GM19395 (cell line): ENCODE measurements around the gene GLDN.

Experiments used
- ATAC-seq: cut with Tn5 transposase; IDR thresholded peaks from one replicate; pipeline ENCODE4 v1.9.1; 2021; ENCODE audit warnings: mild to moderate bottlenecking, moderate library complexity; ENCODE audit not compliant: unreplicated experiment

GLDN gene

GRCh38 chr15:51341366-51342226, at the start of gene GLDN:
TSS of gene GLDN (plus strand) at chr15:51341655. CDS start at chr15:51341685, 30 bp downstream.
- ATAC-seq: no peak

- ATAC-seq: no peak
These were observed 42.8 kb upstream of the GLDN start for GRCh38 chr15:51298620-51299019.

- ATAC-seq: no peak
These were observed 42.1 kb upstream of the GLDN start for GRCh38 chr15:51299187-51300015.

- no peak for ATAC-seq
These were observed 39.0 kb upstream of the GLDN start for GRCh38 chr15:51302480-51302879.

- no peak for ATAC-seq
These were observed 37.9 kb upstream of the GLDN start for GRCh38 chr15:51303462-51303980.

GRCh38 chr15:51307325-51307724, 34.1 kb upstream of the GLDN start:
- ATAC-seq: no peak

- ATAC-seq: no peak
These were observed 33.6 kb upstream of the GLDN start for GRCh38 chr15:51307811-51308210.

- ATAC-seq: no peak
These were observed 31.4 kb upstream of the GLDN start for GRCh38 chr15:51310064-51310463.

- no peak for ATAC-seq
These were observed 29.9 kb upstream of the GLDN start for GRCh38 chr15:51311510-51311909.

GRCh38 chr15:51312166-51313073, 29.0 kb upstream of the GLDN start:
- no peak for ATAC-seq

GRCh38 chr15:51313074-51313393, 28.4 kb upstream of the GLDN start:
- no peak for ATAC-seq

GRCh38 chr15:51313644-51314280, 27.7 kb upstream of the GLDN start:
- ATAC-seq: no peak

- ATAC-seq: no peak
These were observed 26.8 kb upstream of the GLDN start for GRCh38 chr15:51314391-51315337.

GRCh38 chr15:51315726-51316125, 25.7 kb upstream of the GLDN start:
- no peak for ATAC-seq

- ATAC-seq: no peak
These were observed 24.8 kb upstream of the GLDN start for GRCh38 chr15:51316636-51317035.

- ATAC-seq: no peak
These were observed 22.9 kb upstream of the GLDN start for GRCh38 chr15:51318382-51319150.

- no peak for ATAC-seq
These were observed 21.9 kb upstream of the GLDN start for GRCh38 chr15:51319539-51319938.

GRCh38 chr15:51320843-51321242, 20.6 kb upstream of the GLDN start:
- ATAC-seq: no peak
